BE2C (cell line): ENCODE data around the gene PPP2R5D.

Source experiments
- DNase-seq: peaks from one replicate; pipeline ENCODE4 v3.0.0-alpha.2; 2020
- H3K27me3 ChIP-seq: fragments of 250-450 bp; sonication (Bioruptor Pico); 2 replicates; pipeline ENCODE4 v1.5.1; 2020; ENCODE audit warnings: mild to moderate bottlenecking
- H3K36me3 ChIP-seq: fragments of 250-450 bp; sonication (Bioruptor Pico); 2 replicates; pipeline ENCODE4 v1.5.1; 2020; ENCODE audit warnings: mild to moderate bottlenecking
- H3K4me1 ChIP-seq: fragments of 250-450 bp; sonication (Bioruptor Pico); 2 replicates; pipeline ENCODE4 v1.5.1; 2020
- H3K4me3 ChIP-seq: 2 replicates; pipeline ENCODE4 v1.5.1; 2011; ENCODE audit warnings: low read depth, low read length
- H3K9me3 ChIP-seq: fragments of 250-450 bp; sonication (Bioruptor Pico); 2 replicates; pipeline ENCODE4 v1.5.1; 2020
- TF ChIP-seq, protein P1 (sequence below): IDR thresholded peaks from 2 replicates; pipeline ENCODE4 v1.5.1; 2012; ENCODE audit warnings: mild to moderate bottlenecking, low read depth, low read length

PPP2R5D gene

DNA sequence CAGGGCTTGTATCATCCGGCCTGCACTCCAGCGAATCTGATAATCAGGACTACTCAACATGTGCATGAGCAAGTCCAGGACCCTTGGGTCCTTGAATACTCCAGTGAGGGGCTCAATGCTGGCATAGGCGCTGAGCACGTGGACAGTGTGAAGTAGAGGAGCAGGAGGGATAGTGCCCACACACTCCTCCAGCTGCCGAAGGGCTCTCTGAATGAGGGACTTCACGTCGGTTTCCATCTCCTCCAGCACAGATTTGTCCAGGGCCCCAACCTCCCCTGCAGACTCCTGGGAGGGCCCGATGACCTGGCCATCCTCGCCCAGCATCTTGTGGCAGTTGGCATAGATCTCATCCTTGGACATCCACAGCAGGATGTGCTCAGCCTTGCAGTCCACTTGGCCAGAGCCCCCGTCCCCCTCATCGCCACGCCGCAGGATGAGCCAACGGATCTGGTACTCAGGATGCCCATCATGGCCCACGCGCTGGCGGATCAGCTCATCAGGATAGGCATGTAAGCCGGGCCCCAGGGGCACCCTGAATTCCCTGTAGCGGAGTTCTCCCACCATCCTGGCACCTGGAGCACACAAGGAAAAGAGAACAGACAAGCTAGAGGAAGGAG lies 68.0 kb downstream of the PPP2R5D start:
- H3K9me3 ChIP-seq, result no peaks in the 10 kb centered on the region
- no peaks in the 10 kb centered on the region for H3K4me1 ChIP-seq
- H3K27me3 ChIP-seq, result no peaks in the 10 kb centered on the region
- H3K36me3 ChIP-seq, result peaks cover 6% of the 10 kb centered on the region; the same call in 1 of the 2 replicates
- DNase-seq, result no peak
- TF ChIP-seq, protein P1, sequence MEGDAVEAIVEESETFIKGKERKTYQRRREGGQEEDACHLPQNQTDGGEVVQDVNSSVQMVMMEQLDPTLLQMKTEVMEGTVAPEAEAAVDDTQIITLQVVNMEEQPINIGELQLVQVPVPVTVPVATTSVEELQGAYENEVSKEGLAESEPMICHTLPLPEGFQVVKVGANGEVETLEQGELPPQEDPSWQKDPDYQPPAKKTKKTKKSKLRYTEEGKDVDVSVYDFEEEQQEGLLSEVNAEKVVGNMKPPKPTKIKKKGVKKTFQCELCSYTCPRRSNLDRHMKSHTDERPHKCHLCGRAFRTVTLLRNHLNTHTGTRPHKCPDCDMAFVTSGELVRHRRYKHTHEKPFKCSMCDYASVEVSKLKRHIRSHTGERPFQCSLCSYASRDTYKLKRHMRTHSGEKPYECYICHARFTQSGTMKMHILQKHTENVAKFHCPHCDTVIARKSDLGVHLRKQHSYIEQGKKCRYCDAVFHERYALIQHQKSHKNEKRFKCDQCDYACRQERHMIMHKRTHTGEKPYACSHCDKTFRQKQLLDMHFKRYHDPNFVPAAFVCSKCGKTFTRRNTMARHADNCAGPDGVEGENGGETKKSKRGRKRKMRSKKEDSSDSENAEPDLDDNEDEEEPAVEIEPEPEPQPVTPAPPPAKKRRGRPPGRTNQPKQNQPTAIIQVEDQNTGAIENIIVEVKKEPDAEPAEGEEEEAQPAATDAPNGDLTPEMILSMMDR, result no peak
- peak overlapping the region; percentile 80 for H3K4me3 ChIP-seq

DNA sequence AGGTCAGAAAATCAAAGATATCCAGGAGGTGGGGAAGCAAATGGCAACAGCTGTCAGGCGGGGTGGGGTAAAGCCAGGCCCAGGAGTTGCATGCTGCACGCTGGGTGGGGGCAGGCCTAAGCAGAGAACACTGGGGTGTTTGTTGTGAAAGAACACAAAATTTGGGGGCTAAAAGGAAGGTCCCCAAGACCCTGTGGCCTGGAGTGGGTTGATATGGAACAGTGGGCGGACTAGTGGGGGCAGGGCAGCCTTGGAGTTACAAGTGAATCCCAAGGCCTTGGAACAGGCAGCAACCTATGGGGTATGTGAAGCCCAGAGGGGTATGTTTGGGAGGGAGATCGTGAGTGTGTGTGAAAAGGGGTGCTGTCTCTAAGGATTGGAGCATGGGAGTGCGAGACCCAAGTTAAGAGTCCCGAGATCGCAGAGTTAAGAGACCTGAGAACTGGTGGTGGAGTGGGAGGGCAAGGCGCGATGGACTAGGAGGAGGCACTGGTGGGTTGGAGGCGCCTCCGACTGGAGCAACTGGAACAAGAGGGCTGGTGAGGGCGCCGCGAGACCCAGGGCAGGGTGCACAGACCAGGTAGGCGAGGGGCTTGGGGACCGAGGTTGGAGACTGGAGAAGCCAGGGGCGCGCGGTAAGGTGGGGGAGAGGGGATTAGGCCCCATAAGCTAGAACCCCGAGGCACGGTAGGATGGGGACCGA lies 68.6 kb downstream of the PPP2R5D start:
- Histone ChIP-seq H3K27me3 (no peaks in the 10 kb centered on the region), H3K36me3 (peaks cover 8% of the 10 kb centered on the region; the same call in 1 of the 2 replicates), H3K4me1 (no peaks in the 10 kb centered on the region), H3K4me3 (peak overlapping the region; percentile 80), H3K9me3 (no peaks in the 10 kb centered on the region)
- DNase-seq, result peak; percentile 32
- TF ChIP-seq, protein P1, result no peak

DNA sequence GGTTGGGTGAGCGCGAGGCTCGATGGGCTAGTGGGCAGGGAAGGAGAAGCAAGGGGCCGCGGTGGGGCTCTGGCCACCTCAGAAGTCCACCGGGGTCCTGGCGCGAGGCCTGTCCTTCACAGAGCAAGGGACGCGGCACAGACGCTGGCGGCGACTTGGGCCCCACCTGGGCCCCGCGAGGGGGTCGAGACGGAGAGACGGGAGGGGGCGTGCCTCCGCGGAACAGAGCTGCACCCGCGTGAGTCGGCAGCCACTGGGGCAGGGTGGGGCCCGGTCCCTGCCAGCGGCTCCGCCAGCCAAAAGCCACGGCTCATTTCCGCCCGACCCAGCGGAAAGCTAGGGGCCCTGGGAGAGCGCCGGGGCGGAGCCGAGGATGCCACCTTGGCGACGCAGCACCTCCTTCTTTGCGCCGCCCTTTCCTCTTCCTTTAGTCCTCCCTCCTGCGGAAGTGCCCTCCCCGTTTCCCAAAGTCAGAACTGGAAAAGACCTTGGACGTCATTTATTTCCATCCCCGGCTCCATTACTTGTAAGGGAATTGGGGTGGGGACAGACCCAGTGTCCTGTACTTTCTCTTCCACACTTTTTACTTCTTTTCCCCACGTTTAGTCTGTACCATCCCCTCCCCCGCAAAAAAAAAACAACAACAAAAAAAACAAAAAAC lies 69.3 kb downstream of the PPP2R5D start, which contains the start of gene CUL7:
Gene CUL7, minus strand, starts transcription at position 307 of the 661 bp plus-strand sequence. CDS start 1,063 bp downstream, outside the sequence.
- Histone ChIP-seq H3K27me3 (no peaks in the 10 kb centered on the region), H3K4me1 (peaks cover 4% of the 10 kb centered on the region; the same call in 1 of the 2 replicates), H3K4me3 (peak within 1 kb of the TSS; percentile 80), H3K36me3 (peaks cover 8% of the 10 kb centered on the region; the same call in 1 of the 2 replicates), H3K9me3 (no peaks in the 10 kb centered on the region)
- TF ChIP-seq, protein P1, result no peak
- DNase-seq, result peak; percentile 93

DNA sequence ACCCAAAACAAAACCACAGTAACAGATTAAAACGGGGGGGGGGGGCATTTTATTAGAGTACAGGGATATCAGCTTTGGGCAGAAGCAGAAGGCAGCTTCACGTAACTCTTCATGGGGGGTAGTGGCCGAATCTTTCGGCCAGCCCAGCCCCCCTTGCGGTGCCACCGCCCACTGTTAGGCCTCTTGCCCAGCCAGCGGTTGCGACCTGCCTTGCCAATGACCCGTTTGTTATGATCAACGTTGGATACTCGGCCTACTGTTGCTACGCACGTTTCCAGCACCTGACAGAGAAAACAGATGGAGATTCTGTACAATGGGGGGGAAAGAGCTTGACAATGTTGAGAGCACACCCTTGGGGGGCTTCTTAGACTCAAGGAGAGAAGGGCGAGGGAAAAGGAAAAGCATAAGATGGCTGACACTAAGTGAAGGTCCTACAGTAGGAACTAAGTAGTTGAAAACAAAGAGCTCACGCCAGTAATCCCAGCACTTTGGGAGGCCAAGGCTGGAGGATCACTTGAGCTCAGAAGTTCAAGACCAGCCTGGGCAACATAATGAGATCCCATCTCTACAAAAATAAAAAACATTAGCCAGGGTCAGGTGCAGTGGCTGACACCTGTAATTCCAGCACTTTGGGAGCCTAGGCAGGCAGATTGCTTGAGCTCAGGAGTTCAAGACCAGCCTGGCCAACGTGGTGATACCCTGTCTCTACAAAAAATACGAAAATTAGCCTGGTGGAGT lies 70.0 kb downstream of the PPP2R5D start:
- Histone ChIP-seq H3K4me1 (peaks cover 4% of the 10 kb centered on the region; the same call in 1 of the 2 replicates), H3K36me3 (peaks cover 8% of the 10 kb centered on the region; the same call in 1 of the 2 replicates), H3K4me3 (peak overlapping the region; percentile 80), H3K27me3 (no peaks in the 10 kb centered on the region), H3K9me3 (no peaks in the 10 kb centered on the region)
- DNase-seq, result no peak
- TF ChIP-seq, protein P1, result no peak

DNA sequence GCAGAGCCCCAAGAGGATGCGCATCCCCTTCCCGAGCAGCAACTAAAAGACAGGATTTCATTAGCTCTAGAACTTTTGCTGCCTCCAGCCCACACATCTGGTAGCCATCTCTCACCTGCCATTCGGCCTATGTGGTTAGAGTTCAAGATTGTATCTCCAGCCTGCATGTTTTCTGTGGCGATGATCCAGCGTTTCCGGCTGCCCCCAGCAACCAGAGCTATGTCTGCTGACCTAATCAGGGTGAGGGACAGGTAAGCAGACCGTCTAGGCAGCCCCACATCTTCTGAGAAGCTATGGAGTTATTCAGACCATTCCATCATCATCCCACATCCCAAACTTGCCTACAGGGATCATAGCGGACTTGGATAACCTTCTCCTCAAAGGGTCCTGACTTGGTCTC lies 71.6 kb downstream of the PPP2R5D start:
- H3K9me3 ChIP-seq, result no peaks in the 10 kb centered on the region
- H3K27me3 ChIP-seq, result no peaks in the 10 kb centered on the region
- TF ChIP-seq, protein P1, result no peak
- H3K4me1 ChIP-seq, result peaks cover 4% of the 10 kb centered on the region; the same call in 1 of the 2 replicates
- peaks cover 8% of the 10 kb centered on the region; the same call in 1 of the 2 replicates for H3K36me3 ChIP-seq
- H3K4me3 ChIP-seq, result no peak overlapping the region
- DNase-seq, result no peak
